OCI-LY3 (cell line): ENCODE results near the gene WDR93.

ENCODE experiments used
- EZH2phosphoT487 ChIP-seq: fragments of 200-600 bp; shearing (Covaris generic); IDR thresholded peaks from 2 replicates; pipeline ENCODE4 v1.6.1; 2018; ENCODE audit warnings: antibody characterized with exemption, mixed run types, low read depth
- TF ChIP-seq, protein P1 (sequence below): fragments of 200-600, 300-600 bp; sonication (generic); IDR thresholded peaks from 2 replicates; pipeline ENCODE4 v1.5.1; 2014; ENCODE audit warnings: antibody characterized with exemption, low read length, low read depth

- TF ChIP-seq, protein P1, sequence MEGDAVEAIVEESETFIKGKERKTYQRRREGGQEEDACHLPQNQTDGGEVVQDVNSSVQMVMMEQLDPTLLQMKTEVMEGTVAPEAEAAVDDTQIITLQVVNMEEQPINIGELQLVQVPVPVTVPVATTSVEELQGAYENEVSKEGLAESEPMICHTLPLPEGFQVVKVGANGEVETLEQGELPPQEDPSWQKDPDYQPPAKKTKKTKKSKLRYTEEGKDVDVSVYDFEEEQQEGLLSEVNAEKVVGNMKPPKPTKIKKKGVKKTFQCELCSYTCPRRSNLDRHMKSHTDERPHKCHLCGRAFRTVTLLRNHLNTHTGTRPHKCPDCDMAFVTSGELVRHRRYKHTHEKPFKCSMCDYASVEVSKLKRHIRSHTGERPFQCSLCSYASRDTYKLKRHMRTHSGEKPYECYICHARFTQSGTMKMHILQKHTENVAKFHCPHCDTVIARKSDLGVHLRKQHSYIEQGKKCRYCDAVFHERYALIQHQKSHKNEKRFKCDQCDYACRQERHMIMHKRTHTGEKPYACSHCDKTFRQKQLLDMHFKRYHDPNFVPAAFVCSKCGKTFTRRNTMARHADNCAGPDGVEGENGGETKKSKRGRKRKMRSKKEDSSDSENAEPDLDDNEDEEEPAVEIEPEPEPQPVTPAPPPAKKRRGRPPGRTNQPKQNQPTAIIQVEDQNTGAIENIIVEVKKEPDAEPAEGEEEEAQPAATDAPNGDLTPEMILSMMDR: no peak
- TF ChIP-seq EZH2phosphoT487: no peak
Measured at GRCh38 chr15:89724621-89725020, 34.0 kb downstream of the WDR93 start.
